Measurements from ENCODE around the gene RGL2. TPM values are rescaled to one million over a fixed set of nuclear protein-coding genes. Genes with fewer than 3 reads are reported as not detected.

The RGL2 gene
- total RNA-seq, 4 donors from 2014 or later, result 79.7 to 95.3 (median 84.4) TPM

- TF ChIP-seq CTCF (IDR thresholded peaks at IDR 0.05) (no peak), POLR2A (IDR thresholded peaks at IDR 0.05) (no peak)
- DNase-seq (ENCODE audit: low spot score in 2 of 2), result no peak
- intact Hi-C loops (cut with DNase I; ENCODE audit: low total_unique reads), result no loop called here
- 18 to 33% methylated on average over 7 of the region's 7 CpGs for WGBS, 2 donors
- H3K4me3 ChIP-seq (ENCODE audit: low read depth, poor library complexity, severe bottlenecking), result no peak overlapping the region
Measured at GRCh38 chr6:33324125-33324524, 25.4 kb upstream of the RGL2 start.

GRCh38 chr6:33323623-33323948, 24.8 kb upstream of the RGL2 start:
- DNase-seq (ENCODE audit: low spot score in 2 of 2), result no peak
- peak overlapping the region; percentile 26 for H3K4me3 ChIP-seq (ENCODE audit: low read depth, poor library complexity, severe bottlenecking)
- intact Hi-C loops (cut with DNase I; ENCODE audit: low total_unique reads), result no loop called here
- WGBS, 2 donors, result 1 to 2% methylated on average over 12 of the region's 12 CpGs
- TF ChIP-seq CTCF (IDR thresholded peaks at IDR 0.05) (no peak), POLR2A (IDR thresholded peaks at IDR 0.05) (no peak)

GRCh38 chr6:33321227-33321626, 22.5 kb upstream of the RGL2 start:
- H3K4me3 ChIP-seq (ENCODE audit: low read depth, poor library complexity, severe bottlenecking), result no peak overlapping the region
- no peak for TF ChIP-seq POLR2A (IDR thresholded peaks at IDR 0.05)
- no peak for TF ChIP-seq CTCF (IDR thresholded peaks at IDR 0.05)
- intact Hi-C loops (cut with DNase I; ENCODE audit: low total_unique reads), result no loop called here
- WGBS, 2 donors, result 69 to 80% methylated on average over 9 of the region's 9 CpGs
- no peak for DNase-seq (ENCODE audit: low spot score in 2 of 2)

- TF ChIP-seq POLR2A (IDR thresholded peaks at IDR 0.05) (no peak), CTCF (IDR thresholded peaks at IDR 0.05) (no peak)
- intact Hi-C loops (cut with DNase I; ENCODE audit: low total_unique reads), result no loop called here
- 58 to 67% methylated on average over 25 to 32 of the region's 32 CpGs for WGBS, 2 donors
- no peak overlapping the region for H3K4me3 ChIP-seq (ENCODE audit: low read depth, poor library complexity, severe bottlenecking)
- DNase-seq (ENCODE audit: low spot score in 2 of 2), result no peak
Measured at GRCh38 chr6:33320315-33321181, 21.8 kb upstream of the RGL2 start.

- no peak overlapping the region for H3K4me3 ChIP-seq (ENCODE audit: low read depth, poor library complexity, severe bottlenecking)
- WGBS, 2 donors, result 92 to 94% methylated on average over 3 of the region's 3 CpGs
- no peak for DNase-seq (ENCODE audit: low spot score in 2 of 2)
- no peak for TF ChIP-seq POLR2A (IDR thresholded peaks at IDR 0.05)
- no peak for TF ChIP-seq CTCF (IDR thresholded peaks at IDR 0.05)
- intact Hi-C loops (cut with DNase I; ENCODE audit: low total_unique reads), result no loop called here
Measured at GRCh38 chr6:33319939-33320314, 21.2 kb upstream of the RGL2 start.

Measured in lower leg skin (tissue), 4 donors.